Astrocyte of the spinal cord (primary cell): ENCODE data around the gene TMED7.

Experiments used
- DNase-seq: peaks from one replicate; pipeline ENCODE4 v3.0.0; 2011; ENCODE audit warnings: low read depth, low spot score
- H3K4me3 ChIP-seq: 2 replicates; pipeline ENCODE4 v1.5.1; 2011; ENCODE audit warnings: low read depth, mild to moderate bottlenecking, low read length, moderate library complexity
- CTCF ChIP-seq: IDR thresholded peaks from 2 replicates; pipeline ENCODE4 v1.5.1; 2012; ENCODE audit warnings: low read depth, mild to moderate bottlenecking, low read length, inconsistent platforms
- in situ Hi-C: cut with HindIII; loops from 2 replicates; pipeline ENCODE4 v1.10.0; 2017; ENCODE audit warnings: low sequenced_read_pairs

Gene TMED7

GRCh38 chr5:115621365-115621900 lies 4.4 kb downstream of the TMED7 start:
- no peak overlapping the region for H3K4me3 ChIP-seq
- in situ Hi-C loops, result no loop called here
- TF ChIP-seq CTCF, result no peak
- no peak for DNase-seq

GRCh38 chr5:115616892-115617291 lies 8.9 kb downstream of the TMED7 start:
- no peak for DNase-seq
- H3K4me3 ChIP-seq, result no peak overlapping the region
- in situ Hi-C loops, result no loop called here
- no peak for TF ChIP-seq CTCF

- no peak for DNase-seq
- in situ Hi-C loops, result no loop called here
These were observed 9.4 kb downstream of the TMED7 start for GRCh38 chr5:115616472-115616871.

GRCh38 chr5:115611873-115612272 lies 14.0 kb downstream of the TMED7 start:
- no peak for TF ChIP-seq CTCF
- H3K4me3 ChIP-seq, result no peak overlapping the region
- no peak for DNase-seq
- in situ Hi-C loops, result no loop called here

More at GRCh38 chr5:115616472-115616871, 9.4 kb downstream of the TMED7 start:
- no peak for TF ChIP-seq CTCF
- H3K4me3 ChIP-seq, result no peak overlapping the region

GRCh38 chr5:115607935-115608334 lies 17.9 kb downstream of the TMED7 start:
- H3K4me3 ChIP-seq, result no peak overlapping the region
- in situ Hi-C loops, result no loop called here
- DNase-seq, result no peak
- TF ChIP-seq CTCF, result no peak

GRCh38 chr5:115605436-115605835 lies 20.4 kb downstream of the TMED7 start:
- DNase-seq, result no peak
- TF ChIP-seq CTCF, result no peak
- H3K4me3 ChIP-seq, result no peak overlapping the region
- in situ Hi-C loops, result no loop called here
